SW 1271 (cell line): ENCODE data around the gene BIRC5.

Experiments
- DNase-seq, 2 experiments: peaks; one replicate each; lab custom pipeline; 2025; lab: John Stamatoyannopoulos, UW

The BIRC5 gene

DNA sequence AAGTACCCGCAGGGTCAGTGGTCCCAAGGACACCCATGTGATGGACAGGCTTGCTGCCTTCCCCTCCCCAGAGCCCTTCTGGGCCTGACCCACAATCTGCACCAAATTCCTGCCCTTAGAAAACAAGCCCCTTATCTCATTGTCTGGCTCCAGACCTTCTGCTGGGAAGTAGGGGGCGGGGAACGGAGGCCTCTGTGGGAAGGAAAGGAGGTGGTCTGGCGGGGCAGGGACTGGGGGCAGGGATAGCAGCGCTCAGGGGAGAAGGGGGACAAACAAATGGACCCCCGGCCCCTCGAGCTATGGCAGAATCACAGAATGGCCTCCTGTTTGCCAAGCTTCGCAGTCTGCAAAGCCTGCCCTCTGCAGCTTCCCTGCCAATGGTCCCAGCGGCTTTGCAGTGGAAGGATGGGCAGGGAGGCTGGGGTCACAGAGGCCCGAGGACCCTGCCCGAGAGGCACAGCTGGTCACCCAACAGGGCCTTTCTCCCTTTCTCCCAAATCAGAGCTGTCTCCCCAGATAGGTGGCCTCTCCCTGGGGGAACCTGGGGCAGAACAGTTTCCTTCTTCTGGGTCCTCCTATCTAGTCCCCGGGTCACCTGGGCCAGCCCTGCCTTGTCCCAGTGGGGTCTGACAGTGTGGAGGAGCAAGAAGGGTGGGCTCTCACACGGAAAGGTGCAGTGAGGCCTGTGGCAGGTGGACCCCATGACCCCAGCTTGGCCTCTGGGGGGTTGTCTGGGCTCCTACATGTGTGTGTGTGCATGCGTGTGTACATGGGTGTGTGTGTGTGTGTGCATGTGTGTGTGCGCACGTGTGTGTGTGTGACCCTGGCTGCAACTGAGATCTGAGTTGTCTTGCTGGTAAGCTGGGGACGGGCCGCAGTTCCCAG is 42.9 kb downstream of the BIRC5 start:
- DNase-seq, result no peak

DNA sequence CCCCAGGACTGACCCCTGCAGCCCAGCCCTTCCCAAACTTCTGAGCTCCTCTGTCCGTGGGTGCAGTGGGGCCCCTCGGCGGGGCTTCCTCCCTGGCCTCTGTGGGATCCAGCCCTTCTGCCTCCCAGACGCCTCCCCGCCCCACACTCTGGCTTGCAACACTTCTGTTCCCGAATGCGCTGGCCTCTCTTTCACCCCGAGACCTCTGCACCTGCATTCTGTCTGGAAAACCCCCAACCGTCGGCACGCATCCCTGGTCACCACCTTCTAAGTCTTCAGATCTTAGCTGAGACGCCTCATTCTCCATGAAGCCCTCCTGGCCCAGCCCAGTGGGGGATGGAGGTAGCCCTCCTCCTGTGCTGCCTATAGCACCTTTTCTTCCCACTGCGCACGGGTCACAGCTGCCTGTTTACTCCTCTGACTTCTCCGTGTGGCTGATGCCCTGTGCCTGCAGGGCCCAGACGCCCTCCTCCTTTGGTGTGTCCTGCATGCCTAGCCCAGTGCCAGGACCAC is 43.8 kb downstream of the BIRC5 start:
- no peak for DNase-seq

DNA sequence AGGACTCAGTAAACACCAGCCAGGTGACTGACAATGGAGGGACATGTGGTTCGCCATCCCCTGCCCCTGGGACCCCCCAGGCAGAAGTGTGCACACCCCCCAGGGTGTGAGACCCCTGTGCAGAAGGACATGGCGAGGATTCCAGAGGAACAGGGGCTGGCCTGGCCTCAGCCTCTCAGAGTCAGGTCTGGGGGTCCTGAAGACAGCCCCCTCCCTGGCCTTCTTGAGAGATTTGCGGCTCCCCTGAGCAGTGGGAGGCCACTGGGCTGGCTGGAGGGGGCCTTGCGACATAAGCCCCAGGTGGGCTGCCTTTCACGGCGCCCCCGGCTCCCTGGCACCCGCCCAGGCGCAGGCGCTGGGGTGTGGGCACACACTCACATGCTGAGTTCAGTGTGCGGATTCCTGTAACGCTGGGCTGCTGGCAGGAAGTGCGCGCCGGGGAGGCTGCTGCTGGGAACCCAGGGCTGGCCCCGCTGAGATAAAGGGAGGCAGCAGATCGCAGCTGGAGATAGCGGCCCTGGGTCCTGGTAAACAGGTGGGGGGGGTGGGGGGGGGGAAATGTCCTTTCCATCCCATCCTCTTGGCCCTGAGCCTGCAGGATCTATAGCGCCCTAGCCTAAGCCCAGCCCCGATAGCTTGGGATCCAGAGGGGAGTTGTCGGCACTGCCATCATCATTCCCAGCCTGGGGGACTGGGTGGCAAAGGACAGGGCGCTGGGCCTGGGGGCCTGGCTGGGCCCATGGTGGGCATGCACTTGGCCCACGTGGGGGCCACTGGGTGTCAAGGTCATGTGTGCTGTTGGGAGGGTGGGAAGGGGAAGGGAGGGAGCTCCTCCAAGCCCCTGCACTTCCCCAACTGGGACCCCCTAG is 44.5 kb downstream of the BIRC5 start:
- DNase-seq, result no peak

GRCh38 chr17:78259192-78259554 is 45.1 kb downstream of the BIRC5 start:
- no peak for DNase-seq

DNA sequence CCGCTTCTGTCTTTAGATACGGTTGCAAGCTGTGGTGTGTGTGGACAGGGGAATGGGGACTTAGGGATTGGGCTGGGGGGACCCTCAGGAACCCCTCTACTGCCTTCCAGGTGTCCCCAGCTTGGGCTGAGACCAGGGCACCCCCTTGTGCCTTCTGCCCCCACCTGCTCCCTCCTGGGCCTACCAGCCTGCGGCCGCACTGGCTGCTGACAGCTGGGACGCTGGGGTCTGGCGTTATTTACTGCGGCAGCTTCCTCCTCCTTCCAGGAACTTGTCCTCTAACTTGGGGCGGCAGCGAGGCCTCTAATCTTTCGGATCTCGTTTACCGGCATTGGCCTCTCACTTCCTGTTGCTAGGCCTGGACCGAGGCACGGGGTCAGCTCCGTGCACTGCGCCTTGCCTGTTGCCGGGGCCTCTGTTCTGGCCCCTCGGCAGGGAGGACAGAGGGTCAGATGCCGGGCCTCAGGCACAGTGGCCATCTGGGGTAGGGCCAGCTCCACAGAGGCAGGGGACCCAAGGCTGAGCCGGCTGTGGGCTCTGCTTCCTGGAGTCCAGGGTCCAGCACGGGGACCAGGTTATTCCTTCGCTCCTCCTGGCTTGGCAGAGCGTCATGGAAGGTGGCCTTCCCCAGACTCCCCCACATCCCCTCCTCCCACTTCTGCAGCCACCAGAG is 49.1 kb downstream of the BIRC5 start:
- no peak for DNase-seq

- DNase-seq, result no peak
Measured at GRCh38 chr17:78263736-78264340, 49.8 kb downstream of the BIRC5 start.

DNA sequence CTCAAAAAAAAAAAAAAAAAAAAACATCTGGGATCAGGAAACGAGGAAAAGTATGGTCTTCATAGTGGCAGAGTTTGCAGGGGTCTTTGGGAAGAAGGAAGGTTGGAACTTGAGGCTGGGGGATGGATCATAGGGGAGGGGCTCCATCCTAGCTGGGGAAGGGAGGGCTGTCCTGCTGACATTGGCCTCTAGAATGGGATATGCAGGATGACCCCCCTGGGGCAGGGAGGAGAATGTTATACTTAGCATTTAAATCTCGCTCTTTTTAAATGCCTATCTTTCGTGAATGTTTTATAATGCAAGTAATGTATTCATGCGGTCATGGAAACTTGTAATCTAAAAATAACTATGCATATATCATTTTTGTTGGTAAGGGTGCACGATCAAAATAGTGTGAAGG is 50.5 kb downstream of the BIRC5 start:
- no peak for DNase-seq

GRCh38 chr17:78265121-78265520 is 51.1 kb downstream of the BIRC5 start:
- no peak for DNase-seq

DNA sequence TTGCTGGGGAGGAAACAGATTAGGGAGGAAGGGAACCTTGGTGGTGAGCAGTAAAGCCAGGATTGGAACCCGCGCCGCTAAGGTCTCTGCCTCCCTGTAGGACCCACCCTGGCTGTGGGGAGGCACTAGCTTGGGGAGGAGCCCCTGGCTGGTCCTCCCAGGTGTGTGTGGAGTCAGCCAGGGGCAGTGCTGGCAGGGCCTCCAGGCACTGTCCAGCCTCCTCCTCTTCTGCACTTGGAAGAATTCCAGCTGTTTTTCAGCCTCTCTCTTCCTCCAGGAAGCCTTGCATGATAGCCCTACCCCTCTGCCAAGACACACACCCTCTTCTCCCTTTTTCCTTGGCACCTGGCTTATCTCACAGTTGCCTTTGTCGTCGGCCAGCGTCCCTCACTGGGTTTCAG is 52.2 kb downstream of the BIRC5 start:
- no peak for DNase-seq

DNA sequence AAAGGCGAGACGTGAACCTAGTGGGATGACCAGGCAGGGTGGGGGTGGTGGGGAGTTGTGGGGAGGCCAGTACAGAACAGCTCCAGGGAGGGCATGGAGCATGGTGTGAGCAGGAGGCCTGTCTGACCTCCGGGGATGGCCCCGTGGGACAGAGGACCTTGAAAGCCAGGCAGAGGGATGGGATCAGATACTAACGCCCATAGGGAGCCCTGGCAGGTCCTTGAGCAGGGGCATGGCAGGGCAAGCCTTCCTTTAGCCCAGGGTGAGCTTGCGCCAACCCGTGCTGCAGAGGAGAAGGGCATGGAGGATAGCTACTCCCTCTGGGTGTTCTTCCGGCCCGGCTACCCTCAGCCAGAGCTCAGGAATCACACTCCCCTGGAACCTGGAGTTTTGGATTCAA is 52.7 kb downstream of the BIRC5 start:
- DNase-seq, result no peak

- DNase-seq, result no peak
Measured at GRCh38 chr17:78267253-78268073, 53.4 kb downstream of the BIRC5 start.

- DNase-seq, result no peak
Measured at GRCh38 chr17:78268191-78268874, 54.3 kb downstream of the BIRC5 start.

DNA sequence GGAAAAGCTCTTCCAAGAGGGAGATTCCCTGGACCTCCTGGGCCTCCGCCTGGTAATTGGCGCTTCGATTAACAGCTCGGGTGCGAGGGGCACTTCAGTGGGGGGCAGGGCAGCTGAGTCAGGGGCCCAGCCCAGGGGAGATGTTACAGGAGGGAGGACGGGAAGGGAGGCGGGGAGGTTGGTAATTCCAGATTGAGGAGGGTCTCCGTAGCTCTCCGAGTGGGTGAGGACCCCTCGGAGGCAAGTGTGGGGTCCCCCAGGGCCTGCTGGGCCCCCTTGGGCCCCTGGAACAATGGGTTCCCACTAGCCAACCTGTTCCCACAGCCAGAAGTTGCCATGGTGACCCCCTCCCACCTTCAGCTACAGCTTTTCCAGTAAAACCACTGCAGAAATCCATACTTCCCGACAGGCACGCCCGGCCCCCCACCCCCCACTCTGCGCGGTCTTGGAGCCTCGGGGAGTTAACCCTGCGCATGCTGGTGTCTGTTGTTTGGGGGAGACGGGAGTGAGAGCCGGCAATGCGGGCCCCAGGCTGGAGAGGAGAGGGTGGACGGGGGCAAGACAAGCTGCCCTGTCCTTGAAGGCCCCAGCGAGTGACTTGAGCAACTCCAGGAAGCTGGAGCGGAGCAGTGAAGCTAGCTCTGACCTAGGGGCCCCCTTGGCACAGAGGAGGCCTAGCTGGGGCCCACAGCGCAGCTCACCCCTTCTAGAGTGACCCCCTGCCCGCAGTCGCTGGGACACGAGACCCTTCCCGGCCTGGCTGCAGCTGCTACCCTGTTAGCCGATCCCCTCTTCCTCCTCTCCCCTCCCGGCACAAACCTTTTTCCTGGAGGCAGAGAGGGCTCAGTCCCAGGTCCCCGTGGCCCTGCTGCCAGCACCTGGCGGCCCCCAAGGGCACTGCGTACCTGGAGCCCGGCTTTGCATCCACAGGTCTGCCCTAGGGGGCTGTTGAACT is 55.2 kb downstream of the BIRC5 start:
- no peak for DNase-seq

DNA sequence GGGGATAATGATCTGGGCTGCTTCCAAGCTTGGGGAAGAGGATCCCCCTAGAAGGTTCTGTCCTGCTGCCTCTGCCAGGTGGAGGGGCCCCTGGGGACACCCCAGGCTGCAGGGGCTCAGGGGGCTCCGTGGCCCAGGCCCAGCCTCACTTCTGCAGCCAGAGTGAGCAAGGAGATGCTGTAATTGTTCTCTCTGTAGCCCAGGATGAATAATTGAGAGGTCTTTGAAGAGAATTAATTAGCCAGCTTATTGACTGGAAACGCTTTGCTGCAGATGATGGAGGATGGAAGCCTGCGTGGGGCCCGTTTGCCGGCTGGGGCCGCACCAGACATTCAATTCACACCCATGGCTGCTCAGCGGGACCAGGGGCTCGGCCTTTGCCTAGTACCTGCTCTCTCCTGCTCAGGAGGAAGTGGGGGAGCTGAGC is 55.9 kb downstream of the BIRC5 start:
- no peak for DNase-seq

DNA sequence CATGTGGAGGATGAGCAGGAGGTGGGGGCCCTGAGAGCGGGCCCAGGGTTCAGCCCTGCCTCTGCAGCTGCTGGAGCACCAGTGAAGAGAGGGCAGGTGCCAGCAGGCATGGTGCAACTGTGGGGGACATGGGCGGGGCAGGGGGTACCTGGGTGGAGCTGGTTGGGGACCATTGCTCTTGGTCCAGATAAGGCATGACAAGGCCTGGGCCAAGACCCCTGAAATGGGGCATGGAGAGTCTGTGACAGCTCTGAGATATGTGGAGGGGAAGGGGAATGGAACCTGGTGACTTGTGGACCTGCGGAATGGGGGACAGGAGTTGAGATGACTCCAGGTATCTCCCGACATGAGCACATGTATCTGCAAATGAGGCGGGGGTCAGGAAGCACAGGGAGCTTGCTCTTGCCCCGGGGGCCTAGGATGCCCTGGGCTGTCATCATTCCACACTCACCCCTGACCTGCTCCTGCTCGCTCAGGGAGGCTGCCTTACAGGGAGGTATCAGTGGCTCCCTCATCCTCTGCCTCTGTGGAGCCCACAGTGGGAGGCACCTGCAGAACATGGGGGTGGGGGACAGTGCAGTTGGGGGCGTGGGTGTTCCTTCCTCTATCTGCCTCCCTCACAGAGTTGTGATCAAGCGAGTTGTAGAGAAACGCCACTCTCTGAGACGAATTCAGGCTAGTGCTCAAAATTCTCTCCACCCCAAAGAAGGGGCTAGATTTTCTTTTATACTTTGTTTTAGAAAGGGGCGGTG is 57.5 kb downstream of the BIRC5 start:
- no peak for DNase-seq

- no peak for DNase-seq
Measured at GRCh38 chr17:78272181-78272913, 58.3 kb downstream of the BIRC5 start.

GRCh38 chr17:78272914-78273258 is 58.8 kb downstream of the BIRC5 start:
- DNase-seq, result no peak

- no peak for DNase-seq
Measured at GRCh38 chr17:78273813-78274212, 59.8 kb downstream of the BIRC5 start.
